ENCODE results near the gene MDK.

- TF ChIP-seq, protein P1, sequence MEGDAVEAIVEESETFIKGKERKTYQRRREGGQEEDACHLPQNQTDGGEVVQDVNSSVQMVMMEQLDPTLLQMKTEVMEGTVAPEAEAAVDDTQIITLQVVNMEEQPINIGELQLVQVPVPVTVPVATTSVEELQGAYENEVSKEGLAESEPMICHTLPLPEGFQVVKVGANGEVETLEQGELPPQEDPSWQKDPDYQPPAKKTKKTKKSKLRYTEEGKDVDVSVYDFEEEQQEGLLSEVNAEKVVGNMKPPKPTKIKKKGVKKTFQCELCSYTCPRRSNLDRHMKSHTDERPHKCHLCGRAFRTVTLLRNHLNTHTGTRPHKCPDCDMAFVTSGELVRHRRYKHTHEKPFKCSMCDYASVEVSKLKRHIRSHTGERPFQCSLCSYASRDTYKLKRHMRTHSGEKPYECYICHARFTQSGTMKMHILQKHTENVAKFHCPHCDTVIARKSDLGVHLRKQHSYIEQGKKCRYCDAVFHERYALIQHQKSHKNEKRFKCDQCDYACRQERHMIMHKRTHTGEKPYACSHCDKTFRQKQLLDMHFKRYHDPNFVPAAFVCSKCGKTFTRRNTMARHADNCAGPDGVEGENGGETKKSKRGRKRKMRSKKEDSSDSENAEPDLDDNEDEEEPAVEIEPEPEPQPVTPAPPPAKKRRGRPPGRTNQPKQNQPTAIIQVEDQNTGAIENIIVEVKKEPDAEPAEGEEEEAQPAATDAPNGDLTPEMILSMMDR (IDR thresholded peaks at IDR 0.05): no peak
- no peak for TF ChIP-seq POLR2A (IDR thresholded peaks at IDR 0.05)
Observed at GRCh38 chr11:46407635-46408034, 26.2 kb downstream of the MDK start.
